ENCODE measurements around the gene IQSEC3.

The IQSEC3 gene

DNA sequence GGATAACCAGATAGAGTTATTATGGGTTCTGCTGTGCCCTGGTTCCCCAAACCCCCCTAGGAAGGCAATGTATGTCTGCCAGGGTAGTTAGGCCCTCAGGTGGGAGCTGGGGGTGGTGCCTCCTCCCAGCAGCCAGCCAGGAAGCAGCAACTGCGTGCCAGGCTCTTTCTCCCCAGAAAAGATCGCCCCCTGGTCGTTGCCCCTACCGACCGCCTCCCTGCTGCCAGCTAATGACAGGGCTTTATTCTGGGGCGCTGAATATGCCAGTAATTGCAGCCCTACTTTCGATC, 36.3 kb downstream of the IQSEC3 start:
- DNase-seq, result no peak
- TF ChIP-seq GATA1 (IDR thresholded peaks at IDR 0.05; ENCODE audit: low read depth, low read length), result no peak
- no peak for TF ChIP-seq POLR2A (IDR thresholded peaks at IDR 0.05; ENCODE audit: low read length)

DNA sequence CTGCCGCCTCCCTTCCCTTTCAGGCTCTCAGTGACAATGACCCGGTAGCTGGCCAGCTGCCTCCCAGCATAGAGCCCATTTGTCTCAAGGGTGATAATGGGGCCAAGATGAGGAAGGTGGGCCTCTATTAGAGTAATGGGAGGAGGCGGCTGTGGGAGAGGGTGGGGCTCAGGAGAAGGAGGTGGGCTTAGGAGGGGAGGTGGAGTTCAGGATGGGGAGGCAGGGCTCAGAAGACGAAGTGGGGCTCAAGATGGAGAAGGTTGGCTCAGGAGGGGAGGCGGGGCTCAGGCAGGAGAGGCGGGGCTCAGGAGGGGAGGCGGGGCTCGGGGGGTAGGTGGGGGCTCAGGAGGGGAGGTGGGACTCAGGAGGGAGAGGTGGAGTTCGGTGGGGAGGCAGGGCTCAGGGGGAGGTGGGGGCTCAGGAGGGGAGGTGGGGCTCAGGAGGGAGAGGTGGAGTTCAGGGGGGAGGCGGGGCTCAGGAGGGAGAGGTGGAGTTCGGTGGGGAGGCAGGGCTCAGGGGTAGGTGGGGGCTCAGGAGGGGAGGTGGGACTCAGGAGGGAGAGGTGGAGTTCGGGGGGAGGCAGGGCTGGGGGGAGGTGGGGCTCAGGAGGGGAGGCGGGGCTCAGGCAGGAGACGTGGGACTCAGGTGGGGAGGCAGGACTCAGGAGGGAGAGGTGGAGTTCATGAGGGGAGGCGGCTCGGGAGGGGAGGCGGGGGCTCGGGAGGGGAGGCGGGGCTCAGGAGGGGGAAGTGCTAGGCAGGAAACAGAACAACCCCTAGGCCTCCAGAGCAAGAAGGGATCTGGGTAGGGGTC, 36.8 kb downstream of the IQSEC3 start:
- DNase-seq, result peak; percentile 23 to 28
- no peak for TF ChIP-seq GATA1 (IDR thresholded peaks at IDR 0.05; ENCODE audit: low read depth, low read length)
- TF ChIP-seq POLR2A (IDR thresholded peaks at IDR 0.05; ENCODE audit: low read length), result no peak

DNA sequence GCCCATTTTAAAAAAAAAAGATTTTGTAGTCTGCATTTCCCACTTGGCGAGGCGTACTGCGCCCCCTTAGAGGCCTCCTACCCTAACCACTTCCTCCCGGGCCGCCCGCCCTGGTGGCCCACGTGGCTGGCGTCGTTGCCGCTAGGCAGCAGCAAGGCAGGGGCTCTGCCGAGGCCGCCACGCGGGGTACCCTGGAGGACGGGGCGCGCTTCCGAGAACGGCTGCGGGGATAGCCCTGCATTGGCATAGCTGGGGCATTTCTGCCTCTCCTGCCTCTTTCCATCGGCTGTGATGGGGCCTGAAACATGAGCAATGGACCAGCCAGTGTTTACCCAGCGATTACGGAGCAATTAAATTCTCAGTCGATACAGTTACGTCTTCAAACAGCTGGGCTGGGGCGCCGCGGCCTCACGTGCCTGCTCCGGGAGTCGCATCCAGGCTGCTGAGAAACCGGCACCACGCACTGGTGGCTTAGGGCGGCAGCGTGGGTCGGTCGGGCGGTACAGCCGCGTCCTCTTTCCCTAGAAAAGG, 38.0 kb downstream of the IQSEC3 start:
- no peak for TF ChIP-seq GATA1 (IDR thresholded peaks at IDR 0.05; ENCODE audit: low read depth, low read length)
- no peak for TF ChIP-seq POLR2A (IDR thresholded peaks at IDR 0.05; ENCODE audit: low read length)
- no peak for DNase-seq

DNA sequence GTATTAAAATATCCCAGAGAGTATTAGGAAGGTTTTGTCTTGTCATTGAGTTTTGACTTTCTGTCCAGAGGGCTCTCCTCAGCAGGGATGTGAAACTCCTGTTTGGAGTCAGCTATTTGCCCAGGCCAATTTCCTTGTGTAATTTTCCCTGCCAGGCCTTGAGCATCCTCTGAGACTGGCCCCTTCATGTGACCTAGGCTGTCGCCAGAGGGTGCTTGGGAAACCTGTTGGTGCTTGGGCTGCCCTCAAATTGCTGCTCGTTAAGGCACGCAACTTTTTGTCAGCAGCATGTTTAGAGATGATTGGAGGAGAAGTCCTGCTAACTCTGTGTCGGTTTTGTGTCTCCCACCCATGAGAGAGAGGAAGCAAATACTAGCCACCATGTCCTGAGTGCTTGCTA, 39.1 kb downstream of the IQSEC3 start:
- TF ChIP-seq GATA1 (IDR thresholded peaks at IDR 0.05; ENCODE audit: low read depth, low read length) (no peak), POLR2A (IDR thresholded peaks at IDR 0.05; ENCODE audit: low read length) (no peak)
- DNase-seq, result no peak

DNA sequence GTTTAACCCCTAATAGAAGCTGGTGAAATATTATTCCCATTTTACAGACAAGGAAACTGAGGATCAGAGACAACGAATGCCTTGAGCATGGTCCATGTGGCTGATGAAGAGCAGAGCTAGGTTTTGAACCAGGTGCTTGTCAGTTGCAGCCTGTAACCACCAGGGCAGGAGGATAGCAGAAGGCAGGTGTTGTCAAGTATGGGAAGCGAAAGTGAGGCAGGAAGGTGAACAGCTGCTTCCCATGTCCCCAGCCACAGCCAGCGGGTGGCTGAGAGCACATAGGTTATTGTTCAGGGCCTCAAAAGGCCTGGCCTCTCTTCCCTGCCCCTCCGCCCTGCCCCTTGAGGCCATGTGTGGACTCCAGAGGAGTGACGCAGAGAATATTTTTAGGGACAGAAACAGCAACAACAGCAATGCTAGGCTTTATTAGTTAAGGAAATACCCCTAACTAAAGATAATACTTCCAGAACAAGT, 39.6 kb downstream of the IQSEC3 start:
- TF ChIP-seq POLR2A (IDR thresholded peaks at IDR 0.05; ENCODE audit: low read length), result no peak
- TF ChIP-seq GATA1 (IDR thresholded peaks at IDR 0.05; ENCODE audit: low read depth, low read length), result no peak
- DNase-seq, result no peak

DNA sequence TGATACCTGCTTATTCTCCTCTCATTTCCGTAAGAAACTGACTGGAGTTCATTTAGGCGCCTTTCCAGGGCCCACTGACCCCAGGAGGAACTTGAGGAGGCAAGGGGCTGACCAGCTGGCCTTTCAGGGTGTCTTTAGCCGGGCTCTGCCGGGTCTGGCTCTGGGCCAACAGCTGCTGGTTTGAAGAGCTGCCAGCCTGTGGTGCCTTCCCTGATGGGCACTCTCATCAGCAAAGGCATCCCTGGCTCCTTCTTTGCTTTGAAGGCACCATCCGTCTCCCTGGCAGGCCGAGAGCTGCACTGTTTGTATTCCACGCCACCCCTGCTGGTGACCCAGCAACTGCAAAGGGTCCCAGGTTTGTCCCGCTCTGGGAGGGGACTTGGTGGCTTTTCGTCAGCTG, 42.0 kb downstream of the IQSEC3 start:
- TF ChIP-seq GATA1 (IDR thresholded peaks at IDR 0.05; ENCODE audit: low read depth, low read length) (no peak), POLR2A (IDR thresholded peaks at IDR 0.05; ENCODE audit: low read length) (no peak)
- no peak for DNase-seq

DNA sequence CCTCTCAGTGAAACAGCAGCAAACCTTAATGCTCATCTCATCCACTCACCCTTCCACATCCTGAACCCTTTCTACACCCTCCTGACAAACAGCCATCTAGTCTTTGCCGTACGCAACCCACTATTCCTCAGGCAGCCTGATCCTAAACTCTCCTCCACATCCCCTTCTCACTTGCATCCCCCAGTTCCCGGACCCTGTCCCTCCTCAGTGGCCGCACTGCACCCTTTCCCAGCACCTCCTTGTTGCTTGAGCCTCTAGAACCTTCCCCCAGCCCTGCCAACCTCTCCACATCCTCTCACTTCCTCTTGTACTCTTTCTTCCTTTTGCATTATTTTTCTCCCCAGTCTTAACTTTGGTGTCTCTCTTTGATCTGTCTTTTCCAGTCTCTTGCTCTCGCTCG, 42.9 kb downstream of the IQSEC3 start:
- DNase-seq, result no peak
- TF ChIP-seq GATA1 (IDR thresholded peaks at IDR 0.05; ENCODE audit: low read depth, low read length) (no peak), POLR2A (IDR thresholded peaks at IDR 0.05; ENCODE audit: low read length) (no peak)

DNA sequence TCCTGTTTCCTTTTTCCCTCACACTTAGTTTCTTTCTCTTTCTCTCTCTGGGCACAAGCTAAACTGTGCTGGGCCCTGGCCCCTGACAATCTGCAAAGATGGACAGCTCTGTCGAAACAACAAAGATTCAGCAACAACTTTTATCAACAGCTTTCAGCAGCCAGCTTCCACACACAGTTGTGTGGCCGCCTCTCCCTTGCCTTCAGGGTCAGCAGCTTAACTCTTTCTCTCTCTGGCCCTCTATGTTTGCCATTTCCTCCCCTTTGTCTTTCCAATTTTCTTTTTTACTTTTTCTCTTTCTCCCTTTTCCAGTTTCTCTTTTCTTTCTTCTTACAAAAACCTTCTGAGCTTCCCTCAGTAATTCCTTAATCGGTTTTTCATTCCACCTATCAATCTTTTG, 43.3 kb downstream of the IQSEC3 start:
- TF ChIP-seq GATA1 (IDR thresholded peaks at IDR 0.05; ENCODE audit: low read depth, low read length) (no peak), POLR2A (IDR thresholded peaks at IDR 0.05; ENCODE audit: low read length) (no peak)
- no peak for DNase-seq

DNA sequence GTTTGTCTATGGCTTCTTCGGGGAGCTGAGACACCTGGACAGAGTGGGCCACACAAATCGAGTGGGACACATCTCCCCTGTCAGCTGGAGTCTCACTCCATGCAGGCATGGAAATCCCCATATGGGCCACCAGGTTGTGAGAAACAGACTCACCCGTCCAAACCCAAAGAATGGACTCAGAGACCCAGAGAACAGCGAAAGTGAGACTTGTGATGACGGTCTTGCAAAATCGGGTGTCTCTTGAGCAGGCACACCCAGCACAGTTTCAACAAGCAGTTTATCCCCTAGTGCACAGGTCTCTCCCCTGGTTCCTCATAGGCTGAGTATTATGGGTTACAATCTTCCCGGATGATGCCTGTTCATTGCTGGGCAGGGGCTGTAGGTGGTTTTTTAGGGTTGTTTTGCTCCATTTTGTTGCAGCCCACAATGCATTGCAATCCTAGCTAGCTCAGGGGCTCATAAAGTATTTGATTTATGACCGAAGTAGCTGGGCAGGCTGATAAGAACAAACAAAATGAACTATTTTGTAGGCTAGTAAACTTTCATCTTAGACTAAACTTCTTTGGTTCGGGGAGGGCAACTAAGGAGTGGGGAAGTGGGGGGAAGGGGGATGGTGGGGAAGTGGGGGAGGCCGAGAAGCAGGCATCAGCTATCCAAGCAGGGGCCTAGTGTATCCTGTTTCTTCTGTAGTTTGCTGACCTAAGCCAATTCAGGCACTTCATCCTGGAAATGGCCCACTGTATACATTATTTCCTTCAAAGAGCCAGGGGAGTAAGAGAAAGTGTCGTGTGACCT, 45.3 kb downstream of the IQSEC3 start:
- TF ChIP-seq POLR2A (IDR thresholded peaks at IDR 0.05; ENCODE audit: low read length) (no peak), GATA1 (IDR thresholded peaks at IDR 0.05; ENCODE audit: low read depth, low read length) (no peak)
- DNase-seq, result no peak

DNA sequence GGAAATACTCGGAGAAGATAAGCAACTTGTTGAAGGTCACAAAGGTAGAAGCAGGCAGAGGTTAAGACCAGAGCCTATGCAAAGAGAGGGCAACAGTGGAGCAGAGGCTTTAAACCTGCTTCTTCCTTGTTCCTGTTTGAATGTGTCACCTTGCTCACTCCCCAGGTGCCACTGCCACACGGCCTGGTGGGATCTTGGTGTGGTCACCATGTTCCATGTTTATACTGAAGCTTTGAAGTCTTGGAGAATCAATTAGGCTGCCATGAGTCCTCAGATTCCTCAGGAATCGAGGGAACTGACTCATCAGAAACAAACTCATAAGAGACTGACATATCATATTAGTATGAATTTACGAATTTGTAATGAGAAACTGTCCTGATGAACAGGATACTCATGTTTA, 46.8 kb downstream of the IQSEC3 start:
- no peak for DNase-seq

DNA sequence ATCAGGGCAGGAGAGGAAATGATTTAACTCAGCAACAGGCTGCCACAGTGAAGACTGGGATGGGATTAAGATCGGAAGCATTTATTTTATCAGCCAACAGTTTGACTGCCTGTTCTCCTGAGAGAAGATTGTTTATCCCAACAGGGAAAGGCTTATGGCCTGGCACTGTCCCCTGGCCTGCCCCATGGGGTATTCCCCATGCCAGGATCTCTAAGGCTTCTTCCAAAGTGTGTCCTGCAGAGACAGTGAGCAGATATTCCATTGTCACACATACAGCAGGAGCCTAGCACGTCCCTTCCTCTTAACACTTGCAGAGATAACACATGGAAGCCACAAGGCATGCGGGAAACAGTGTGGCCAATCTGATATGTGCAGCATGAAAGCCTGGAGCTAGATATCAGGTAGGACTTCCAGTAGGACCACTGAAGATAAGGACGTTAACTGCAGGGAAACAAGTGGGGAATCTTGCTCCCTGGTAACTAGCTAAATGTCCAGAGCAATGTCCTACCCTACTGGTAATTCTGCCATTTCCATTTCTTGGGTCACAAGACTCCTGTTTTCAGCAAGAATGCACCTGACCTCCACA, 48.2 kb downstream of the IQSEC3 start:
- DNase-seq, result no peak
- TF ChIP-seq GATA1 (IDR thresholded peaks at IDR 0.05; ENCODE audit: low read depth, low read length), result no peak
- no peak for TF ChIP-seq POLR2A (IDR thresholded peaks at IDR 0.05; ENCODE audit: low read length)

More for the DNA sequence above, 46.8 kb downstream of the IQSEC3 start:
- no peak for TF ChIP-seq GATA1 (IDR thresholded peaks at IDR 0.05; ENCODE audit: low read depth, low read length)
- TF ChIP-seq POLR2A (IDR thresholded peaks at IDR 0.05; ENCODE audit: low read length), result no peak

DNA sequence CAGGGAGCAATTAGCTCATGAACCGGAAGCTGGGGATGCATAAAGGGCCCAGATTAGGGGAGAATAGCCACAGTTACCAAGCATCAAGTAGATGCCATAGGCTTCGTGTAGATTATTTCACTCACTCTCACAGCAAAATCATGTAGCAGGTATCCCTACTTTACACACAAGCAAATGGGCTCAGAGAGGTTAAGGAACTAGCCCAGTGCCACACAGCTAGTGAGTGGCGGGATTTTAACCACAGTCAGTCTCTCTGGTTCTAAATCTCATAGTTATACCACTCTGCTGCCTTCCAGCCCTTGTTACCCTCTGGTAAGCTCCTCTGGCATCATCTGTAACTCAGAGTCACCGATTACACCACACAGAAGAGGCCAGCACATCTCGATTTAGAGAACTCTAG, 49.0 kb downstream of the IQSEC3 start:
- DNase-seq, result no peak

DNA sequence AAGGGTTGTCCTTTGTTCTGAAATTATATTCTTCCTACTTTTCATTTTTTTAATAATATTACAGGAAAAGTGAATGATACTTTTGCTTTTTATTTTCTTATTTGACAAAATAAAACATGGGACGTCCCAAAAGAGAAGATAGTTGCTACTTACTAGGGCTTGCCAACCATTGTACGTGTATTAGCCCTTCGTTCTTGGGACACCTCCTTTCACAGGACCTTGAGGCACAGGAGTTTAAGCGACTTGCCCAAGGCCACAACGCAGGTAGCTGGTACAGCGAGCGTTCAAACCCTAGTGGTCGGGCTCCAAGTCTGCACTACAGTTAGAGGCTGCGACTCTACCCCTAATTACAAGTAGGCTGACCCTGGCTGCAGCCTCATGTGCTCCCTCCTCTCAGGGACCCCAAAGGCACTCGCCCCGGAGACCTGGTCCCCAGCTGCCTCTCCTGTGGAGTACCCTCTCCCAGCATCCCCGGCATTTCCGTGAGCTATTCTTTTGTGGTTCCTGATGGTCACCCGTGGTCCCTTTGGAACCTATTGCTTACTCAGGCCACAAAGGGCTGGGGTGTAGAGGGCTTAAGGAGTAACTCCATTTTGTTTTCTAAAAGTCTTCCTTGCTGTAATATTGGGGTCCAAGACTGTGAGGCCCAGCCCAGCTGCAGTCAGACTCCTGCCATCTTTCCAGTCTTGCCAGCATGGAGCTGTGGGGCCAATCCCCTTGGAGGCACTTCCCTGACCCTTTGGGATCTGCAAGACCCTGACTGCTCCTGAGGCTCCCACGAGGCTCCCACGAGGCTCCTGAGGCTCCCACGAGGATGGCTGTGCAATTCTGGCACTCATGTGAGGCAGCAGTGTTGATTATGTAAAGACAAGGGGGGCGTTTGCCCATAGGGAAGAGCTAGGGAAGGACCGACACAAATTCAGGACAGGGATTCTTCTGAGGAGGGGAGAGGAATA, 49.7 kb downstream of the IQSEC3 start:
- DNase-seq, result no peak

More for the DNA sequence above, 49.0 kb downstream of the IQSEC3 start:
- no peak for TF ChIP-seq GATA1 (IDR thresholded peaks at IDR 0.05; ENCODE audit: low read depth, low read length)
- TF ChIP-seq POLR2A (IDR thresholded peaks at IDR 0.05; ENCODE audit: low read length), result no peak

More for the DNA sequence above, 49.7 kb downstream of the IQSEC3 start:
- TF ChIP-seq GATA1 (IDR thresholded peaks at IDR 0.05; ENCODE audit: low read depth, low read length), result no peak
- no peak for TF ChIP-seq POLR2A (IDR thresholded peaks at IDR 0.05; ENCODE audit: low read length)

Measured in erythroblast (primary cell).